ENCODE measurements around the gene TAC4. TPM values are rescaled to one million over a fixed set of nuclear protein-coding genes. Genes with fewer than 3 reads are reported as not detected.
A peak's percentile ranks its signal among the peaks of the same experiment; 100 is the strongest.

TAC4 gene
- total and polyA plus RNA-seq, 2 experiments from 2014 or later = not detected

DNA sequence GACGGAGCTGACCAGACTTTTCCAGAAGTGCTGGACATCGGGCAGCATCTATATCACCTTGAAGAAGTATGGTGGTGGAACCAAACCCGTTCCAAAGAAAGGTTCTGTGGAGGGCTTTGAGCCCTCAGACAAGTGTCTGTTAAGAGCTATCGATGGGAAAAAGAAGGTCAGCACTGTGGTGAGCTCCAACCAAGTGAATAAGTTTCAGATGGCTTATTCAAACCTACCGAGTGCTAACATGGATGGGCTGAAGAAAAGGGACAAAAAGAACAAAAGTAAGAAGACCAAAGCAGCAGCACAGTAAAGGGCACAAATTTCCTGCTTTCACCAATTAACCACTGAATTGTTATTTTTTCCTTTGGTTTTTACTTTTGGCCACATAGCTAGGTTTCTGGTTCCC lies 52.5 kb downstream of the TAC4 start:
- Histone ChIP-seq H3K27ac (no peak overlapping the region), H3K4me1 (ENCODE audit: insufficient read depth) (peaks cover 20% of the 10 kb centered on the region), H3K9me3 (ENCODE audit: low read depth) (no peaks in the 10 kb centered on the region), H3K79me2 (ENCODE audit: insufficient read depth) (peaks cover 100% of the 10 kb centered on the region), H3K4me3 (no peak overlapping the region), H3K9ac (no peak overlapping the region), H3K27me3 (replicated peaks; ENCODE audit: insufficient read depth) (no peaks in the 10 kb centered on the region), H4K20me1 (ENCODE audit: insufficient read depth) (peaks cover 8% of the 10 kb centered on the region; the same call in 1 of the 2 replicates), H3K9me2 (ENCODE audit: insufficient read depth) (no peaks in the 10 kb centered on the region), H3K4me2 (ENCODE audit: unreplicated experiment) (no peak overlapping the region), H3F3A (ENCODE audit: insufficient read depth) (peaks cover 12% of the 10 kb centered on the region), H3K36me3 (ENCODE audit: low read depth) (peaks cover 53% of the 10 kb centered on the region), H2AFZ (no peak overlapping the region)
- 78 to 79% methylated on average over 5 of the region's 5 CpGs for WGBS, 2 experiments (ENCODE audit: low coverage in 1 of 2, low lambda C conversion rate in 2 of 2, missing lambda C conversion rate in 2 of 2)
- in situ Hi-C loops (cut with MboI) = no loop called here
- DNase-seq = no peak
- TF ChIP-seq EZH2phosphoT487 (IDR thresholded peaks at IDR 0.05; ENCODE audit: insufficient read depth, low read depth) (no peak), EZH2 (IDR thresholded peaks at IDR 0.05; ENCODE audit: insufficient read depth, poor library complexity, severe bottlenecking) (no peak)

DNA sequence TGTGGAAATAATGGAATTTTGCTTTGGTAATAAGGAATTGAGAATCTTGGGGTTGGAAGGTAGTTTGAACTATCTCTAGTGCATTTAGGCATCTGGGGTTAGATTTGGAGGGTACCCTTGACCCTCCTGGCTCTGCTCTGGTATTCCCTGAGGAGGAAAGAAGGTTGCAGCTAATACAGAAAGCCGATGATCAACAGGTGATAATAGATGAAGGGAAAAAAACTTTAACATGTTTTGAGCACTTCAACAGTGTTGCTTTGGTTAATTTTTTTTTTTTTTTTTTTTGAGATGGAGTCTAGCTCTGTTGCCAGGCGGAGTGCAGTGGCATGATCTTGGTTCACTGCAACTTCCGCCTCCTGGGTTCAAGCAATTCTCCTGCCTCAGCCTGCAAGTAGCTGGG lies 54.6 kb downstream of the TAC4 start:
- WGBS, 2 experiments (ENCODE audit: low coverage in 1 of 2, low lambda C conversion rate in 2 of 2, missing lambda C conversion rate in 2 of 2) = 88 to 91% methylated on average over 3 of the region's 3 CpGs
- in situ Hi-C loops (cut with MboI) = no loop called here
- Histone ChIP-seq H3K27me3 (replicated peaks; ENCODE audit: insufficient read depth) (no peaks in the 10 kb centered on the region), H3K9me2 (ENCODE audit: insufficient read depth) (no peaks in the 10 kb centered on the region), H3K36me3 (ENCODE audit: low read depth) (peaks cover 35% of the 10 kb centered on the region), H2AFZ (no peak overlapping the region), H4K20me1 (ENCODE audit: insufficient read depth) (peaks cover 9% of the 10 kb centered on the region; the same call in 1 of the 2 replicates), H3K79me2 (ENCODE audit: insufficient read depth) (peaks cover 92% of the 10 kb centered on the region), H3K9me3 (ENCODE audit: low read depth) (no peaks in the 10 kb centered on the region), H3K27ac (no peak overlapping the region), H3F3A (ENCODE audit: insufficient read depth) (peaks cover 18% of the 10 kb centered on the region), H3K4me2 (ENCODE audit: unreplicated experiment) (no peak overlapping the region), H3K4me1 (ENCODE audit: insufficient read depth) (peaks cover 27% of the 10 kb centered on the region), H3K9ac (no peak overlapping the region), H3K4me3 (no peak overlapping the region)
- TF ChIP-seq EZH2phosphoT487 (IDR thresholded peaks at IDR 0.05; ENCODE audit: insufficient read depth, low read depth) (no peak), EZH2 (IDR thresholded peaks at IDR 0.05; ENCODE audit: insufficient read depth, poor library complexity, severe bottlenecking) (no peak)
- no peak for DNase-seq

DNA sequence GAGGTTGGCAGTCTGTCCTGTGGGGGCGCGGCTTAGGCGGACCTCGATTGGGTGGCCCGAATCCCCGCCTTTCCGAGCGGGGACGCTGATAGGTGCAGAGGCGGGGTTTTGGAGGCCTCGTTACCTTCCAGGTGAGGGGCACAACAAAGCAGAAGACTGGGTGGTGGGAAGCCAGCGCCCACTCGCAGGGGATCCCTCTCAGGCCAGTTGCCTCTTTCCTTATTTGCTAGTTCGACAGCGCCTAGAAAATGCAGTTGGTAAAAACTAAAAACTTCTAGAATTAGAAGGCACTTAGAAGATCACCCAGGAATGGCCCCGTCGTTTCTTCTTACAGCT lies 58.7 kb downstream of the TAC4 start:
- no peak overlapping the region for H2AFZ ChIP-seq
- TF ChIP-seq EZH2 (IDR thresholded peaks at IDR 0.05; ENCODE audit: insufficient read depth, poor library complexity, severe bottlenecking) = no peak
- TF ChIP-seq EZH2phosphoT487 (IDR thresholded peaks at IDR 0.05; ENCODE audit: insufficient read depth, low read depth) = no peak

DNA sequence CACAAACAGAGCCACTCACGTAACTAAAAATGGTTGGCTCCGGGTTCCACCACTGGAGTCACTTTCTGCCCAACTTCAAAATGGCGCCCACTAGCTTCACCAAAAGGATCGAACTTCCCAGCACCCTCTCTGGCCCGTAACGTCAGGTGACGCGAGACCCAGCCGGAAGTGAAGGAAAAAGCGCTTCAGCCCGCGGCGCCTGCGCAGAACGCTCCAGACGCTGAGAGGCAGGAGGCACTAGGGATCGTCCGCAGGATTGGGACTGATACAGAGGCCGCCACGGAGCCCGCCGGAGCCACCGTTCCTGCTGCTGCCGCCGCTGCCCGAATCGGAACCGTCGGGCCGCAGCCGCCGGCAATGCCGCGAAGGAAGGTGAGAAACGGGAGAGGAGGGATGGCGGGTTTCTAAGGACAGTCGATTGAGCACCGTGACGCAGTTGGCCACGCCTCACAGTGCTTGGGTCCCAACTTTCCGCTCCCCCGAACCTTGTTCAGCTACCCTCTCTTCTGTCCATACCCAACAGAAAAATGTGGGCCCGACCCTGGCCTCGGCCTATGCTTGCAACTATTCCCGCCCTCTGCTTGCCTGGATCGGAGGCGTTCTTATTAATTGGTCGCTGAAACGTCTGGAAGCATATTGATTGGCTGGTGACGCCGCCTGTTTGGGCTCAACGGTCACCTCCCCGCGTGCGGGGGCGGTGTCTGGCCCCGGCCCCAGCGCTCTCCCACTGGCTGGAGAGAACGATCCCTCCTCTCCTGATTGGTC lies 59.2 kb downstream of the TAC4 start, which contains the start of gene KAT7:
TSS of gene KAT7 (plus strand) at position 204 of the 765 bp plus-strand sequence. CDS start at position 358, 154 bp downstream.
- no peak for TF ChIP-seq EZH2phosphoT487 (IDR thresholded peaks at IDR 0.05; ENCODE audit: insufficient read depth, low read depth)
- no peak for TF ChIP-seq EZH2 (IDR thresholded peaks at IDR 0.05; ENCODE audit: insufficient read depth, poor library complexity, severe bottlenecking)
- WGBS, 2 experiments (ENCODE audit: low coverage in 1 of 2, low lambda C conversion rate in 2 of 2, missing lambda C conversion rate in 2 of 2) = 1 to 2% methylated on average over 59 of the region's 59 CpGs

More for the DNA sequence above, 58.7 kb downstream of the TAC4 start:
- DNase-seq = no peak
- Histone ChIP-seq H3K4me3 (peak overlapping the region; percentile 91), H3K9ac (peak overlapping the region; percentile 22; the same call in 1 of the 2 replicates), H3F3A (ENCODE audit: insufficient read depth) (peaks cover 12% of the 10 kb centered on the region), H3K9me3 (ENCODE audit: low read depth) (no peaks in the 10 kb centered on the region), H3K4me2 (ENCODE audit: unreplicated experiment) (peak overlapping the region; percentile 70), H4K20me1 (ENCODE audit: insufficient read depth) (peaks cover 9% of the 10 kb centered on the region; the same call in 1 of the 2 replicates), H3K27ac (no peak overlapping the region), H3K27me3 (replicated peaks; ENCODE audit: insufficient read depth) (no peaks in the 10 kb centered on the region), H3K79me2 (ENCODE audit: insufficient read depth) (peaks cover 63% of the 10 kb centered on the region), H3K9me2 (ENCODE audit: insufficient read depth) (no peaks in the 10 kb centered on the region), H3K4me1 (ENCODE audit: insufficient read depth) (peaks cover 29% of the 10 kb centered on the region), H3K36me3 (ENCODE audit: low read depth) (peaks cover 14% of the 10 kb centered on the region)
- 1 to 2% methylated on average over 17 of the region's 17 CpGs for WGBS, 2 experiments (ENCODE audit: low coverage in 1 of 2, low lambda C conversion rate in 2 of 2, missing lambda C conversion rate in 2 of 2)
- in situ Hi-C loops (cut with MboI) = no loop called here

More for the DNA sequence above, 59.2 kb downstream of the TAC4 start, which contains the start of gene KAT7:
- Histone ChIP-seq H3K9me3 (ENCODE audit: low read depth) (no peaks in the 10 kb centered on the region), H3K9me2 (ENCODE audit: insufficient read depth) (no peaks in the 10 kb centered on the region), H3K27ac (peak within 1 kb of the TSS; percentile 95), H3K79me2 (ENCODE audit: insufficient read depth) (peaks cover 57% of the 10 kb centered on the region), H3K9ac (peak within 1 kb of the TSS; percentile 98), H3K4me2 (ENCODE audit: unreplicated experiment) (peak within 1 kb of the TSS; percentile 98), H3K4me3 (peak within 1 kb of the TSS; percentile 91), H4K20me1 (ENCODE audit: insufficient read depth) (peaks cover 9% of the 10 kb centered on the region; the same call in 1 of the 2 replicates), H3K4me1 (ENCODE audit: insufficient read depth) (peaks cover 29% of the 10 kb centered on the region), H3K36me3 (ENCODE audit: low read depth) (peaks cover 14% of the 10 kb centered on the region), H3F3A (ENCODE audit: insufficient read depth) (peaks cover 12% of the 10 kb centered on the region), H3K27me3 (replicated peaks; ENCODE audit: insufficient read depth) (no peaks in the 10 kb centered on the region), H2AFZ (peak within 1 kb of the TSS; percentile 94)
- in situ Hi-C loops (cut with MboI) = no loop called here
- DNase-seq = peak; percentile 100

Other genes starting within 250 kb of the TAC4 start
- gene SPOP, start 170.0 kb downstream of the TAC4 start, total RNA-seq (2014; rRNA removed; shearing (Covaris generic)) = 40.5 and 69.8 TPM in 2 replicates
- gene SPOP, start 170.0 kb downstream of the TAC4 start, polyA plus RNA-seq (2016; fragmentation: Nextera tagmentation; extraction: Ambion mirVana) = 64.1 and 66.0 TPM in 2 replicates
- gene SLC35B1, start 140.1 kb downstream of the TAC4 start, total RNA-seq (2014; rRNA removed; shearing (Covaris generic)) = 38.3 and 71.7 TPM in 2 replicates
- gene SLC35B1, start 140.1 kb downstream of the TAC4 start, polyA plus RNA-seq (2016; fragmentation: Nextera tagmentation; extraction: Ambion mirVana) = 66.5 and 70.3 TPM in 2 replicates
- gene FAM117A, start 83.9 kb downstream of the TAC4 start, total RNA-seq (2014; rRNA removed; shearing (Covaris generic)) = 4.0 and 10.2 TPM in 2 replicates
- gene FAM117A, start 83.9 kb downstream of the TAC4 start, polyA plus RNA-seq (2016; fragmentation: Nextera tagmentation; extraction: Ambion mirVana) = 1.8 and 2.1 TPM in 2 replicates
- gene KAT7, start 59.4 kb downstream of the TAC4 start, total RNA-seq (2014; rRNA removed; shearing (Covaris generic)) = 20.9 and 41.9 TPM in 2 replicates
- 27.0 and 27.5 TPM in 2 replicates for gene KAT7, start 59.4 kb downstream of the TAC4 start, polyA plus RNA-seq (2016; fragmentation: Nextera tagmentation; extraction: Ambion mirVana)
- 0.76 TPM in 1 of 2 replicates, not detected in the other for gene DLX4, start 121.1 kb upstream of the TAC4 start, total RNA-seq (2014; rRNA removed; shearing (Covaris generic))
- 0.15 and 0.40 TPM in 2 replicates for gene DLX4, start 121.1 kb upstream of the TAC4 start, polyA plus RNA-seq (2016; fragmentation: Nextera tagmentation; extraction: Ambion mirVana)
- 0.43 and 0.51 TPM in 2 replicates for gene DLX3, start 147.2 kb upstream of the TAC4 start, total RNA-seq (2014; rRNA removed; shearing (Covaris generic))
- gene DLX3, start 147.2 kb upstream of the TAC4 start, polyA plus RNA-seq (2016; fragmentation: Nextera tagmentation; extraction: Ambion mirVana) = 1.0 and 1.4 TPM in 2 replicates
- 321 and 330 TPM in 2 replicates for gene ITGA3, start 208.0 kb upstream of the TAC4 start, total RNA-seq (2014; rRNA removed; shearing (Covaris generic))
- gene ITGA3, start 208.0 kb upstream of the TAC4 start, polyA plus RNA-seq (2016; fragmentation: Nextera tagmentation; extraction: Ambion mirVana) = 105 and 111 TPM in 2 replicates
- 25.9 and 30.2 TPM in 2 replicates for gene PDK2, start 247.3 kb upstream of the TAC4 start, total RNA-seq (2014; rRNA removed; shearing (Covaris generic))
- gene PDK2, start 247.3 kb upstream of the TAC4 start, polyA plus RNA-seq (2016; fragmentation: Nextera tagmentation; extraction: Ambion mirVana) = 48.1 and 56.0 TPM in 2 replicates